GM19455 (cell line): ENCODE data around the gene TMEM202.
"Not testable (repeated sequence)": the region's sequence is repeated elsewhere in the genome, so short reads cannot be mapped to it uniquely, and the experiment has no call there.

Source experiments
- ATAC-seq: cut with Tn5 transposase; IDR thresholded peaks from one replicate; pipeline ENCODE4 v1.9.1; 2021; ENCODE audit not compliant: unreplicated experiment

TMEM202 gene

GRCh38 chr15:72398648-72399047 is 543 bp downstream of the TMEM202 start:
- no peak for ATAC-seq

GRCh38 chr15:72402726-72403125 is 4.6 kb downstream of the TMEM202 start:
- no peak for ATAC-seq

DNA sequence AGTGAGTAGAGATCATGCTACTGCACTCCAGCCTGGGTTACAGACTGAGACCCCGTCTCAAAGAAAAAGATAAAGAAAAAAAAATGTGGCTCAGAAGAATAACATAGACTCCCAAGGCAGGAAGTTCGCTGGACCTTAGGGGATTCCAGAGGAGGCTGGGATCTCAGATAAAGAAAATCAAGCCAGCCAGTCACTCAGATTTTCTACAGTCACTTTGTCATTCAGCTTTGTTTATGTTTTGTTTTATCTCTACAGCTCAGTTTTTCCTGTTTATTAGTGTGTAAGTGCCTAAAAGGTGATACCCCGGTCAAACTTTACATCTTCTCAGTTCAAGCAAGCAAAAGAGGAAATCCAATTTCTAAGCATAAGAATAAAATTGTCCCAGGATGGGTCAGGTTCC is 6.3 kb downstream of the TMEM202 start:
- no peak for ATAC-seq

DNA sequence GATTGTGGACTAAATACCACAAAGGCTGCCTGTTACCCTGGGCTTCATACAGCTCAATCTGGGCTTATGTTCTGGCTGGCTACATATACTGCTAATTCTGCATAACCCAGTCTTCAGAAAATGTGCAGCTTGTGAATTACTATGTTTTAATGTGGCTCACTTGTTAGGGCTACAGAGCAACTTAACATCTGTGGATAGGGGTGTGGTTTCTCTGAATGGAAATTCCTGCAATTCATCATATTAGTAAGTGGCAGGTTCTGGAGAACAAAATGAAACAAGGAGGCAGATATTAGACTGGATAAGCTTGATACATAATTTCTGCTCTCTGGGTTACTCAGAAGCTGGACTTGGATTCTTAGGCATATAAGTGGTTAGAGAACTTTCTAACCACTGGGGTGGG is 6.7 kb downstream of the TMEM202 start:
- ATAC-seq: no peak

DNA sequence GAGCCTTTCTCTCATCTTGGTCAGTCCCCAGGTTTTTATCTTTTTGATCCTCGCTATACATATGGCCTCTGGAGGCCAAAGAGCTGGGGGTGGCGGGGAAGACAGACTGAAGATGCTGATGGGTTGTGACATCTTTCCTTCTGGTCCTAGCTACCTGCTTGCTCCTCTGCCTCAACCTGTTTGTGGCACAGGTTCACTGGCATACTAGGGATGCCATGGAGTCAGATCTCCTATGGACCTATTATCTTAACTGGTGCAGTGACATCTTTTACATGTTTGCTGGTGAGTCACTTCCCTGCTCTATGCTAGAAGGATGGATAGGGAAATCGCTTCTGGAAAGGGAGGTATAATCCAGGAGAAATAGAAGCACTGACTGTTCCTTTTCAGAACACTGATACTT is 8.8 kb downstream of the TMEM202 start:
- ATAC-seq: no peak

- ATAC-seq: no peak
These were observed 13.0 kb downstream of the TMEM202 start for GRCh38 chr15:72411111-72411510.

- ATAC-seq: no peak
These were observed 13.4 kb downstream of the TMEM202 start for GRCh38 chr15:72411544-72411943.

DNA sequence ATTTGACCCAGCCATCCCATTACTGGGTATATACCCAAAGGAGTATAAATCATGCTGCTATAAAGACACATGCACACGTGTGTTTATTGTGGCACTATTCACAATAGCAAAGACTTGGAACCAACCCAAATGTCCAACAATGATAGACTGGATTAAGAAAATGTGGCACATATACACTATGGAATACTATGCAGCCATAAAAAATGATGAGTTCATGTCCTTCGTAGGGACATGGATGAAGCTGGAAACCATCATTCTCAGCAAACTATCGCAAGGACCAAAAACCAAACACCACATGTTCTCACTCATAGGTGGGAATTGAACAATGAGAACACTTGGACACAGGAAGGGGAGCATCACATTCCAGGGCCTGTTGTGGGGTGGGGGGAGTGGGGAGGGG is 15.2 kb downstream of the TMEM202 start:
- not testable (repeated sequence) for ATAC-seq

DNA sequence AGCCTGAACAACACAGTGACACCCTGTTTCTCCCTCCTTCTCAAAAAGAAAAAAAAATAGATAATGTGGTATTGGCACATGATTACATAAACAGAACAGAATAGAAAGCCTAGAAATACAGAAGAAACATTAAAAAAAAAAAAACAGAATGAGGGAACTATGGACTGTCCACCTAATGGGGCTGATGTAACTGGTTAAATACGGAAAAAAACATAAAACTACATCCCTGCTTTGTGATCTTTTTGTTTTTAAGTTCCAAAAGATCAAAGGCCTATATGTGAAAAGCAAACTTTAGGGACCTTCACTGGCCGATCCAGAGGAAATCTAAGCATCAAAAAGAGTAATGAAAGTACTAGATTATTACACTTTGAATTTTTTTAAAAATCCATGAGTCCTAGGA is 17.2 kb downstream of the TMEM202 start:
- ATAC-seq: no peak

- not testable (repeated sequence) for ATAC-seq
These were observed 21.7 kb downstream of the TMEM202 start for GRCh38 chr15:72419768-72420167.

GRCh38 chr15:72420576-72420975 is 22.5 kb downstream of the TMEM202 start:
- ATAC-seq: no peak

- ATAC-seq: no peak
These were observed 23.4 kb downstream of the TMEM202 start for GRCh38 chr15:72421484-72421883.

GRCh38 chr15:72423256-72423655 is 25.2 kb downstream of the TMEM202 start:
- ATAC-seq: no peak

DNA sequence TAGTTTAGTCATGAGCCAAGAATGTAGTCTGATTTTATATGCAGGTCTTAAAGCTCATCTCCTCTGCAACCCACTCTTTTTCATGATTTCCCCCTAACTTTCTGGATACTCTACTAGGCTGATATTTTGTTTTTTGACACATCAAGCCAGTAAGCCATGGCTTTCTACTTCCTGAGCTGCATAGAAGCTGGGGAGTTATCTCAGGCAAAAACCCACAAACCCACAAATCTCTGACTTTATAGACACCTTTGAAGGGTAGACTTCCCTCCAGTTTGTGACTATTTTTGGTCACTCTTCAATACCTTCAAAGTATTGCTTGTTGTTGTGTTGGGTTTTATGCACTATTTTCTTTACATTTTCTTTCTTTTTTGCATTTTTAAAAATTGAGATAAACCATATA is 28.6 kb downstream of the TMEM202 start:
- no peak for ATAC-seq

- ATAC-seq: no peak
These were observed 39.7 kb downstream of the TMEM202 start for GRCh38 chr15:72437650-72438316.

DNA sequence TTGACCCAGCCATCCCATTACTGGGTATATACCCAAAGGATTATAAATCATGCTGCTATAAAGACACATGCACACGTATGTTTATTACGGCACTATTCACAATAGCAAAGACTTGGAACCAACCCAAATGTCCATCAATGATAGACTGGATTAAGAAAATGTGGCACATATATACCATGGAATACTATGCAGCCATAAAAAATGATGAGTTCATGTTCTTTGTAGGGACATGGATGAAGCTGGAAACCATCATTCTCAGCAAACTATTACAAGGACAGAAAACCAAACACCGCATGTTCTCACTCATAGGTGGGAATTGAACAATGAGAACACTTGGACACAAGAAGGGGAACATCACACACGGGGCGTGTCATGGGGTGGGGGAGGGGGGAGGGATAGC is 44.7 kb downstream of the TMEM202 start:
- ATAC-seq: not testable (repeated sequence)

DNA sequence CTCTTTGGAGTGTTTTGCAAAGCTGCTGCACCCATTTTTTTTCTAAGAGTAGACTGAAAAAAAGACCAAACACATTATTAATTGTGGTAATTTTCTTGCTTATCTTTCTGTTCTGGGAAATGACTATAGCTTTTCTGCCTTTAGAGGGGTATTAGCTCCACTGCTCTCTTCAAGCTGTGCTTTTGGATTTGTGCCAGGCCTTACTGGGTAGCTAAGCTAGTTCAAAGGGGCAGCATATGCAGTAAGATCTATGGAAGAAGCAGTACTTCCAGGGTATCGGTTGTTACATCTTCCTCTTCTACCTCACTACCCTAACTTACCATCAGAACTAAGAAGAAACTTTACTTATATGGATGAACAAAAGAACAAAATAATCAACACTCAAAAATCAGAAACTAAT is 47.3 kb downstream of the TMEM202 start:
- ATAC-seq: no peak

- no peak for ATAC-seq
These were observed 52.7 kb downstream of the TMEM202 start for GRCh38 chr15:72450805-72451204.

GRCh38 chr15:72451224-72451623 is 53.1 kb downstream of the TMEM202 start:
- no peak for ATAC-seq

DNA sequence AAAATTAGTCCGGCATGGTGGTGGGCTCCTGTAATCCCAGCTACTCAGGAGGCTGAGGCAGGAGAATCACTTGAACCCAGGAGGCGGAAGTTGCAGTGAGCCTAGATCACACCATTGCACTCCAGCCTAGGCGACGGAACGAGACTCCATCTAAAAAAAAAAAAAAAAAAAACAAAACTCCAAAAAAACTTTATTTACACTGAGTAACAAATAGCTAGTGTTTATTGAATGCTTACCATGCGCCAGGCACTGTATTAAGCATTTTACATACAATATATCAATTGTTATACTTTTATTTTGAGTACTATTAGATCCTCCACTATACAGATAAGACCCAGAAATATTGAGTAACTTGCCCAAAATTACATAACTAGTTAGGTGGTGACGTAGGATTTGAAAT is 58.6 kb downstream of the TMEM202 start:
- no peak for ATAC-seq
